Amniotic epithelial cell (primary cell): ENCODE data around the gene GFRAL.

ENCODE experiments used
- DNase-seq: peaks from one replicate; pipeline ENCODE4 v3.0.0-alpha.2; 2010; ENCODE audit warnings: low read depth

GFRAL gene

DNA sequence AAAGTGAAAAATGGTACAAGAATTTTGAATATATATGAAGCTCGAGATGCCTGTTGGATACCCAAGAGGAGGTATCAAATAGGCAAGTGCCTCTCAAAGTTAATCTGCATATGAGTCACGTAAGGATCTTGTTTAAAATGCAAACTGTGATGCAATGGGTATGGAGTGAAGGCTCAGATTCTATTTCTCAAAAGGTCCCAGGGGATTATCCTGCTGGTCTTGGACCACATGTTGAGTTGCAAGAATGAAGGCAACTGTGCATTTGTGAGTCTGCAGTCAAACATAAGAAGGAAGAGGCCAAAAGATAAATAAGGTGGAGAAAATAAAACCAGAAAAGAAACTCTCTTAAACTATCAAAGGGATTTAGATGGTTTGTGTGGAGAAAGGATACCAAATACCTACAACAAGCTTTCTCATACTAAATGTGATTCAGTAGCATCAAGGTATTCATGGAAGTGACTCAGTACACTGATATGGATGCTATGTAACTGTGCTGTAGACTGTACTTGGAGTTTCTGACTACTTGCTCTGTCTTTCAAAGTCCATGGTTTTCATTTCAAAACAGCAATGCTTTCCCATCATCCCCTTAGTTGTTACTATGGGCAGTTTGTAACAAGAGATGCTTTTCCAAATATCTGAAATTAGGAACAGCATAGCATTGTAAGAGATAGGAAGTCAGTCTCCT is 106.3 kb downstream of the GFRAL start:
- peak; percentile 63 for DNase-seq

DNA sequence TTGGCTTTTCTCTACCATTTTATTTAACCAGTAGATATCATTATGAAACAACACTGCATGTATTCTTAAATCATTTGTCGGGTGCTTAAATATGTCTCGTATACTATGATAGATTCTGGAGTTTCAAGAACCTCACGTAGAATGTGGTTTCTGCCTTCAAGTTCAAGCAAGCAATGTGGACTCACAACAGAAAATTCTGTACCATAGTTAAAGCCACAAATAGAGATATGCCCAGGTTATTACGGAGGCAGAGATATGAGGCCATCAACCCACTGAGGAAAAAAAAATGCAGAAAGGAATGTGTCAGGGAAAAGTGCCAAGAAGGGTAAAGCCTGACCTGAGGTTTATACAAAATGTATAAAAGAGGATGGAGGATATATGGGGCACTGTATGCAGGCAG is 109.9 kb downstream of the GFRAL start:
- DNase-seq: peak; percentile 89

DNA sequence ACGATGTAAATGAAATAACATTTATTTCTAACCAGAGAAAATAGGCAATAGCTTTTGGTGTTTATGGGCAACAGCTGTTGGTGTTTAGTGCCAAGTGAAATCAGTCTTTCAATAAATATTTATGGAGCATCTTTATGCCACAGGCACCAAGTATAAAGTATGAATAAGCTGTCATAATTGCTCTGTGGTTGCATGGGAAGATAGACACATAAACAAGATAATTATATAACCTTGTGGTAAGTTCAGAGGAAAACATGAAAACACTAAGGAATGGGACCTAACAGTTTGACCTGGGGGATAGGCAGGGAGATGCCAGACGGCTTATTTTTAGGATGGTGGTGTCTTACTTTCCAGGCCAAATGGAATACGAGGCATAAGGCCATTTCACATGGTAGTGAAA is 110.9 kb downstream of the GFRAL start:
- peak; percentile 15 for DNase-seq

DNA sequence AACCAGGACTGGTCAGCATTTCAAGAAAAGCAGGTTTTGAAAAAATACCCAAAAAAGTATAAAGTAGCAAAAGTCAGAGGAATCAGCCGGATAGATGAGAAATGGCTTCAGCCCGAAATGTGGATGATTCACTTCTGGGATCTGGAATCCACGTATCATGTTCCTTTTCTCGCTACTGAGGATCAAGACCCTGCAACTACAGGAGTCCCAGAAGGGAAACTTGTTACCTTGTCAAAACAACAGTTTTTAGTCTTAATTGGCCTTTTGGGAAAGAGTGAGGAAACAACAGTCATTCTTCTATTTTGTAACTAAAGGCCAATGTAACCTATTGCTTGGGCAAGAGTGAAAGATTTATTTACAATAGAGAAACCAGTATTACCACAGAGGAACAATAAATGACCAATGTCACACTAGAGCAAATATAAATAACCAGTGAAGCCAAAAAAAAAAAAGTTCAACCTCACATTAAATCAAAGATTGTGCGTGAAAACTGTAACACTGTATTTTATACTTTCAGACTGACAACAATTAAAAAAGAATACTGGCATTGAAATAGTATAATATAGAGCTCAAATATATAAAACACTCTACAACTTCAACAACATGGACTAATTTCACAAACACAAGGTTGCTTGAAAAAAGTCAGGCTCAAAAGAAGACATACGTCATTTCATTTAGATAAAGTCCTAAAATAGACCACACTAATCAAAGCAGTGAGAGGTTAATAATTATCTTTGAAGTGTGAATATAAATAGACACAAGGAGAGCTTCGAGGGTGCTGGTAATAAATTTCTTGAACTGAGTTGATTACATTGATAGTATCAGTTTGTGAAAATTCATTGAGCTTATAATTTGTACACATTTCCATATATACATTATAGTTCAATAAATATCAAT is 116.2 kb downstream of the GFRAL start:
- DNase-seq: no peak

DNA sequence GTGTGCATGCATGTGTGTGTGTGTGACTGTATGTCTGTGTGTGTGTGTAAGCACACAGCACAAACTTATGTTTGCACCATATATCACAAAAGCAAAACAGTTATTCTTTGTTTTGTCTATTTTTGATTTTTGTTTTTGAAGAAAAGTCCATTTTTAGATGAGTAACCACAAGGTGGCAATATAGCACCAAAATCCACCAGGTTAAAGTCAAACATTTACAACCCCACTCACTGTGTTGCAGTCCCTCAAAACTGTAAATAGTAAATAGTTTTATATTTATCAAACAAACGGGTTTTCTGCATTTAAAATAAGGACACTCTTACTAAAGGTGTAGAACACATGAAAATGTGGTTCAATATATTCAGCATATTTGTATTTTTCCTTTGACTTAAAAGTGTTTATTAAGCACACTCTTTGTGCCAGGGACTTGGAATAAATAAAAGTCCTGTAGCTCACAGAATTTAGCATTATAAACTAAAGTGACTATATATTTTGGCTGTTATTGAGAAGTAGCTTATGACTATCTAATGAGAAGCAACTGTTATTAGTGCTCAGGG is 118.5 kb downstream of the GFRAL start:
- DNase-seq: peak; percentile 44

DNA sequence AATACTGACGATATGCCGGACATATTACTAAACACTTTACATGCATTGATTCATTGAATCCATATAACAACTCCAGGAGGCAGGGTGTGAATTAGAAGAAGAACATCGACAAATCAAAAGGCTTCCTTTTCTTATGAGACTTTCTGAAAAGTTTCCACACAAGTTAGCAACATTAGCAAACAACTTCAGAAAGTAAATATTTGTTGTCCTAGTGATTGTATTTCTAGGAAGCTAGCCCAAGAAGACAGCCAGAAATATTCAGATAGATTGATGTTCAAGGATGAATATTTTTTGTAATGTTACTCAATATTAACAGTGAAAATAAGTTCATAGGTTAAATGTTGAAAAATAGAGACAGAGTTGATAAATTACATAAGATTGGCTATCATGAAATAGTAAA is 120.6 kb downstream of the GFRAL start:
- no peak for DNase-seq

DNA sequence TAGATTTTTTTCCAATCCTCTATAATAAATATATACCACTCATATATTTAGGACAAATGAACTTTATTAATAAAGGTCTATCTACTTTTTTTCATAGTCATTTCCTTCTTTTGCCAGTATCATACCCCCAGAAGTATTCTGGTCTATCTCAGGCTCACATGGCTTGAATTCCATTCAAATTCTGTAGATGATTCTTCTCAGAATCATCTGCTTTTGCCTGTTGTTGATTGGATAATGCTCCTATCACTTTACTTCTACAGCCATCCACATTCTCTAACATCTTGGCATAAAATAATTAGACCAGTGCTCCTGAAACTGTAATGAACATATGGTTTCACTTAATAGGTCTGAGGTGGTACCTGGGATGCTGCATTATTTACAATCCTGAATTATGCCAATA is 121.2 kb downstream of the GFRAL start:
- peak; percentile 53 for DNase-seq

DNA sequence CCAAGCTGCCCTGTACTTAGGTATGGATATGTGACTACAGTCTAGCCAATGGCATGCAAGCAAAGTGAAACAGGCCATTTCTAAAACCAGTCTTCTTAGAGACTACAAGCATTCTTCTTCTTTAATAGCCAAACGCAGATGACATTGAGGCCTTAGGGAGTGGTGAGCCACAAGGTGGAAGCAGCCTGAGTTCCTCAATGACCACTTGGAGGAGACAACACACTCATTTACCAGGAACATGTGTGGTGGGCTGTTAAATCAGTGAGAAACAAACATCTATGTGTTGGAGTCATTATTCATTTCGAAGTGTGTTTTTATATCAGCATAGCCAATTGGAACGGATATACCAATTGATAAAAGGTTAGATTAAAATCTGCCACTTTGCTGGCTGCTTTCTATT is 122.0 kb downstream of the GFRAL start:
- no peak for DNase-seq

DNA sequence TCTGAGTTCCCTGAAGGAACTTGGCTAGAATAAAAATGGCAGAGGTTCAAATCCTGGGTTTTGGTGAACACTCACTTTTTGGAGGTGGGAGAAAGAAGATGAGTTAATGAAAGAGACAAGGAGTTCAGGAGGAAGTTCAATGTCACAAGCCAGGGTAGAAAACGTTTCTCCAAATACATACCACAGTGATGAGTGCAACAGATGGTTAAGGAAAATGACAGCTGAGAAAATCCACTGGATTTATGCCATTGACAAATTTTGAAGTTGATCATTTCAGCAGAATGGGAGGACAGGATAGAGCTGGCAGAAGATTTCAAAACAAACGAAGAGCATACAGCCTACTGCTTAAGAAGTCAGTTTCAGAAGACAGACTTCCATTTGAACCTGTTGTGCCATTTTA is 122.7 kb downstream of the GFRAL start:
- peak; percentile 27 for DNase-seq
